22Rv1 (cell line): ENCODE results near the gene ERG.

ENCODE experiments used
- H3K27ac ChIP-seq: fragments of 450-650 bp; 2 replicates; pipeline ENCODE4 v1.5.1; 2017
- ZFX ChIP-seq: fragments of 450-650 bp; IDR thresholded peaks from 2 replicates; pipeline ENCODE4 v1.6.1; 2017; ENCODE audit warnings: antibody characterized with exemption, borderline replicate concordance
- TF ChIP-seq, protein P1 (sequence below): fragments of 450-650 bp; IDR thresholded peaks from 2 replicates; pipeline ENCODE4 v1.5.1; 2017; ENCODE audit warnings: mild to moderate bottlenecking

Gene ERG

DNA sequence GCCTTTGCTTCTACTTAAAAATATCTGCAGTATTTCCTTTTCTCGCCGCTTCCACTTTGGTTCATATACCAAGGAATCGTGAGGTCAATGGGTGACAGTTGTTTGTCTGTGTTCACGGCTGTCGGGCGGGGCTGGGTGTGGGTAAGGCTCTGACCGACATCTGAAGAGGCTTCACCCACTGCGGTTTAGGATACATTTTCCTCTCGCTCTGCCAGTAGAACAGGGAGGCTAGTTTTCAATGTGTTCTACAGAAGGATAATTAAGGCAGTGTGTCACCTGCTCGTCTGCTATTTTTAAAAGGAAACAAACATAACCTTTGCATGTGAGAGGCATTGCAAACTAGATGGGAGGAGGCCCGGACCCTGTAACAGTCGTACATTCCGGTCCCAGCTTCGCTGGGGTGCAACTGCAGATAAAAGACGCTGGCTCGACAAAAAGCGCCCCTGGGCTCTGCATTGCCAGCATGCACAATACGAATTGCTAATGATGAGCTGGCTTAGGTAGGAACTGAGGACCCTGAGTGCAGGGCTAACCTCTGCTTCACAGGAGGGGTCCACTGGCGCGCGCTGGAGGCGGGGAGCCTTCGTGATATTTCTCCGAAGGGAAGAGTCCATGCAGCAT lies 8.5 kb upstream of the ERG start:
- H3K27ac ChIP-seq = no peak overlapping the region

DNA sequence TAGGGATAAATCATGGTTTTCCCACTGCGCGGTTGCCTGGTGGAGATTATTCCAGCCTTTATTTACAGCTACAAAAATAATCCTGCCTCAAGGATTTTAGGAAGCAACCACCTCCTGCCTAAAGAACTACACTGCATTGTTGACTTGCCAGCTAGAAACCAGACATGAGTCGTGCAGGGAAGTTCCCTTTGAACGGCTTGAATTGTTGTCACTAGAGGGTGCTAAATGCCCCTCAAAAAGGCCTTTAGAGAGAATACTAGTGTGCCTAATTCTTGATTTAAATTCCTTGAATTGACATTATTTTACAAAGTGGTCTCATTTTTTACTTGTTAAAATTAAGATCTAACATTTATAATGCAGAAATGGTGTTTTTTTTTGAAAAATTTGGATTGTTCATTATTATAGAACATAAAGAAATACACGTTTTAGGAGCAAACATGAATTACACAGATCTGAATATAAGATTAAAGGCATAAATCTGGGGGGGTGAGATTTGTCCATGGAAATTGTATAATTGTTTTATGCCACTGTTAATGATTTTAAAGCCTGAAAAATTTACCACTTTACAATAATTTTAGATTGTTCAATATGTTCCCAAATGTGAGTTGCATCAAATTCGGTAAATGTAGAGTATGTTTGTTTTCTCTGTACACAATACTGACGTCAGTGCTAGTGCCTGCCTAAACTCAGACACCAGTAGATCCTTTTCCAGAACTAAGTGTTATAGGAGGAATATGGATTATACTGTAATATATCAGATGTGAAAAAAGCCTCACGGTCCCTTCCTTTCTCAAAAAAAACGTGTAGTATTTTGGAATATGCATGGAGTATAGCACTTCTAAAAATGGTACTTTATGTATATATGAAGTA lies 7.6 kb upstream of the ERG start:
- TF ChIP-seq, protein P1, sequence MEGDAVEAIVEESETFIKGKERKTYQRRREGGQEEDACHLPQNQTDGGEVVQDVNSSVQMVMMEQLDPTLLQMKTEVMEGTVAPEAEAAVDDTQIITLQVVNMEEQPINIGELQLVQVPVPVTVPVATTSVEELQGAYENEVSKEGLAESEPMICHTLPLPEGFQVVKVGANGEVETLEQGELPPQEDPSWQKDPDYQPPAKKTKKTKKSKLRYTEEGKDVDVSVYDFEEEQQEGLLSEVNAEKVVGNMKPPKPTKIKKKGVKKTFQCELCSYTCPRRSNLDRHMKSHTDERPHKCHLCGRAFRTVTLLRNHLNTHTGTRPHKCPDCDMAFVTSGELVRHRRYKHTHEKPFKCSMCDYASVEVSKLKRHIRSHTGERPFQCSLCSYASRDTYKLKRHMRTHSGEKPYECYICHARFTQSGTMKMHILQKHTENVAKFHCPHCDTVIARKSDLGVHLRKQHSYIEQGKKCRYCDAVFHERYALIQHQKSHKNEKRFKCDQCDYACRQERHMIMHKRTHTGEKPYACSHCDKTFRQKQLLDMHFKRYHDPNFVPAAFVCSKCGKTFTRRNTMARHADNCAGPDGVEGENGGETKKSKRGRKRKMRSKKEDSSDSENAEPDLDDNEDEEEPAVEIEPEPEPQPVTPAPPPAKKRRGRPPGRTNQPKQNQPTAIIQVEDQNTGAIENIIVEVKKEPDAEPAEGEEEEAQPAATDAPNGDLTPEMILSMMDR = peak; percentile 82
- no peak for TF ChIP-seq ZFX
- no peak overlapping the region for H3K27ac ChIP-seq

More for the DNA sequence above, 8.5 kb upstream of the ERG start:
- TF ChIP-seq, protein P1 = no peak
- TF ChIP-seq ZFX = no peak

DNA sequence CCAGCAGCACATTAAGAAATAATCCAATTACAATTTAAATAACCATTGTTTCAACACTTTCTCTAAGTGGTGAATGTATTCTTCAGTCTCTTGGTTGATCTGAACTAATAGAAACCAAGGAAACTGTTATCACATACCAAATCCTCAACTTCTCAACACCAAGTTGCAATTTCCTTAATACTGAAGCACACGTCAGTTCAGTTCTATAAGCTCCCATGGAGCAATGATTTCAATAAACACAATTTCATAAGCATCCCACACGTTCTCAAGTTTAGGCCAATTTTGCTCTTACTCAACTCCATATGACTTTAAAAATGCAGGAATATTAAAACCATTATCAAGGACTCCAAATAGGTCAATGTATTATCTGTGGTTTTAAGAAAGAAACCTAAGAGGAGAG lies 5.8 kb upstream of the ERG start:
- H3K27ac ChIP-seq = no peak overlapping the region
- TF ChIP-seq, protein P1 = no peak
- TF ChIP-seq ZFX = no peak

DNA sequence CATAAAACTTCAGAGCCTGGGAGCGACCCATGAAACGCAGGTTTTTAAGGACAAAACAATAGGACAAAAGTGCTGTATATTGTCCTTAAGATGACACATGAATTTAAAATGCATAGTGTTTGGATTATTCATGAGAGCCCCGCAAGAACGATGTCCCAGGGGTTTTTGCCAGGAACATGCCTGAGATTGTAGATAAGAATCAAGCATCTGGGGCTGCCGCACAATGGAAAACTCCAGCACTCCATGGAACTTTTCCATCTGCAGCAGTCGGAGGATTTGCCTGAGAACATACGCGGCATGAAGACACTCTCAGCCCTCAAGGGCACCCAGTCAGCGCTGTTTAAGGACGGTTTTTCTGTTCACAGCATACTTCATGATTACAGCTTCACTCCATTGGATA lies 5.3 kb upstream of the ERG start:
- no peak for TF ChIP-seq ZFX
- TF ChIP-seq, protein P1 = no peak
- H3K27ac ChIP-seq = no peak overlapping the region

DNA sequence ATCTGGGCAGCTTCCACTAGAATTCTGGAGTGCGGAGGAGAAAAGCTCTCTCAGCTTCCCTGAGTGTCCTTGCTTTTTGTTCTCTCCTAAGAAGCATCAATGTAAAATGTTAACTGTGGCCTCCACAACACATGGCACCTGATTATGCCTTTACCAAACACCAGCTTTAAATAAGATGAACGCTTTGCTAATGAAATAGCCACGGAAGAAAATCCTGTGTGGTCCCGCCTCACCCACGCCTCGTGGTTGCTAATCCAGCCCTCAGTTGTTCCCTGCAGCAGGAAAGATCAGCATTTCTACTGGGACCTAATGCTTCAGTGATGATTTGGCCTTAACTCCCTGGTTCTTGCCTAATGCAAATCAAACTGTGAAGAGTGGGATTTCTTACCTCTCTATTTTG lies 1.8 kb upstream of the ERG start:
- TF ChIP-seq ZFX = no peak
- TF ChIP-seq, protein P1 = no peak
- no peak overlapping the region for H3K27ac ChIP-seq

DNA sequence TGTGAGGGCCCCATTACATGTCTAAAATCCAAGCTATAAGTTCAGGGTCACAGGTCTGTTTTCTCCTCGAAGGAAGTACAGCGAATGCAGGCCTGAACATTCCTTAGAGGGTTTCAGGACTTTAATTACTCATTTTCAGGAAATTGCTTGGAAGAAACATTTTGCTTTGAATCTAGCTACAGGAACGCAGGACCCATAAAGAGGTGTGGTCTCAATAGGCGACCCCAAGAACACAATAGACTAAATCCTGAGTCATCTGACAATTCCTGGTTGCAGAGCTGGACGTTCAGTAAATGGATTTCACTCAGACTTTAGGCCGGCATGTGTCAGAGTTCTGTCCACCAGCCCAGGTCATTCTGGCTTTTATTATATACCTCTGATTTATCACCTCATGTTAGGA lies 1.0 kb upstream of the ERG start:
- no peak for TF ChIP-seq ZFX
- TF ChIP-seq, protein P1 = no peak
- no peak overlapping the region for H3K27ac ChIP-seq

DNA sequence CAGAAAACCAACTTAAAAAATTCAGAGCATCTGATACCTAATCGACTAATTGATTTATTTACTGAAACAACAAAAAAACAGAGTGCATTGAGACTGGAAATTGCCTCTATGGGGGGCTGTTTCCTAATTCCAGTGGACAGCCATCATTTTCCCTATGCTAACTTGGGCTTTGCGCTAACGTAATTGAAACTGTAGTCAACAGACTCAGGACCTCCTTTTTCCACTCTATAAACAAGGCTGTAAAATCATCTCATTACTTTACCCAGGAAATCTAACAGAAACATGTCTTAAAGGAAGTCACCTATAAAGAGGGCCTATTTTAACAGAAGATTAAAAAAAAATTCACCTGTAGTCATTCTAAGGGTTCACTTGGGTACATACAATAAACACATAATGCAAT lies 2.1 kb downstream of the ERG start:
- no peak for TF ChIP-seq ZFX
- TF ChIP-seq, protein P1 = no peak

More for the DNA sequence above, 2.1 kb downstream of the ERG start:
- H3K27ac ChIP-seq = no peak overlapping the region
